ENCODE data around the gene ZNF688.

DNA sequence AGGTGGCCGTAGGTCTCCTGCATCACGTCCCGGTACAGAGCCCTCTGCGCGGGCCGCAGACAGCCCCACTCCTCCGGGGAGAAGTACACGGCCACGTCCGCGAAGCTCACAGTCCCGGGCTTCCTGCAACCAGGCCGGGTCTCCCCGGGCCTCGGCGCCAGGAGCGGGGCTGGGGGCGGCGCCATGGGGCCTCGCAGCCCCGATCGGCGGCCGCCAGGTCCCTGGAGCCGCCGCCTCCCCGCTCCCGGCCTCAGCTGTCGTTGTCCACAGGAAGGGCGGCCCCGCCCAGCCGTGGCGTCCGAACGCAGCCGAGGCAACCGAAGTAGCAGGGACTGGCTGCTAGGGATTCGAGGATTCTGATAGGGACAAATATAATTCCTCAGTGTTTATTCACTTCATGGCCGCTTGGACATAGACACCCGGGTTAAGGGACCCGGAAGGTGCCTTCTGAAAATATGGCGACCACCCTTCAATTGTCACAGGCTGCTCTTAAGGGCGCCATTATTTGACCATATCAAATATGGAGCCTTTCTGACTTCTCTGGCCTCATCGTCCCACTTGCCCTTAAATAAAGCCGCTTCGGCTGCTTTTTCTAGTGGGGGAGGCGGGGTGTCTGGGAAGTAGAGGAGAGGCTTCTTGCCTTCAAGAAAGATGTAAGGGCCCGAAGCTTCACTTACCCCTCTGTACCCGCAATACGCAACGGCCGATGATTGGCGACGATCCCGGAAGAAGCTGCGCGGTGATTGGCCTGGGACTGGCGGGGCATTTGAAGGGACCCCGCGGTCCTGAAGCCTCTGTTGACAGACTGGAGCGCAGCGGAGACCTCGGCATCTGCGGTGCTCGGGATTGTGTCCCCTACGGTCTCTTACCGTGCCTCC lies at the start of gene ZNF688:
- TF ChIP-seq ZNF274 (IDR thresholded peaks at IDR 0.05; ENCODE audit: low read depth, low read length), result no peak
- TF ChIP-seq, protein P1, sequence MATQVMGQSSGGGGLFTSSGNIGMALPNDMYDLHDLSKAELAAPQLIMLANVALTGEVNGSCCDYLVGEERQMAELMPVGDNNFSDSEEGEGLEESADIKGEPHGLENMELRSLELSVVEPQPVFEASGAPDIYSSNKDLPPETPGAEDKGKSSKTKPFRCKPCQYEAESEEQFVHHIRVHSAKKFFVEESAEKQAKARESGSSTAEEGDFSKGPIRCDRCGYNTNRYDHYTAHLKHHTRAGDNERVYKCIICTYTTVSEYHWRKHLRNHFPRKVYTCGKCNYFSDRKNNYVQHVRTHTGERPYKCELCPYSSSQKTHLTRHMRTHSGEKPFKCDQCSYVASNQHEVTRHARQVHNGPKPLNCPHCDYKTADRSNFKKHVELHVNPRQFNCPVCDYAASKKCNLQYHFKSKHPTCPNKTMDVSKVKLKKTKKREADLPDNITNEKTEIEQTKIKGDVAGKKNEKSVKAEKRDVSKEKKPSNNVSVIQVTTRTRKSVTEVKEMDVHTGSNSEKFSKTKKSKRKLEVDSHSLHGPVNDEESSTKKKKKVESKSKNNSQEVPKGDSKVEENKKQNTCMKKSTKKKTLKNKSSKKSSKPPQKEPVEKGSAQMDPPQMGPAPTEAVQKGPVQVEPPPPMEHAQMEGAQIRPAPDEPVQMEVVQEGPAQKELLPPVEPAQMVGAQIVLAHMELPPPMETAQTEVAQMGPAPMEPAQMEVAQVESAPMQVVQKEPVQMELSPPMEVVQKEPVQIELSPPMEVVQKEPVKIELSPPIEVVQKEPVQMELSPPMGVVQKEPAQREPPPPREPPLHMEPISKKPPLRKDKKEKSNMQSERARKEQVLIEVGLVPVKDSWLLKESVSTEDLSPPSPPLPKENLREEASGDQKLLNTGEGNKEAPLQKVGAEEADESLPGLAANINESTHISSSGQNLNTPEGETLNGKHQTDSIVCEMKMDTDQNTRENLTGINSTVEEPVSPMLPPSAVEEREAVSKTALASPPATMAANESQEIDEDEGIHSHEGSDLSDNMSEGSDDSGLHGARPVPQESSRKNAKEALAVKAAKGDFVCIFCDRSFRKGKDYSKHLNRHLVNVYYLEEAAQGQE (IDR thresholded peaks at IDR 0.05; ENCODE audit: low read depth), result no peak
- TF ChIP-seq, protein P2, sequence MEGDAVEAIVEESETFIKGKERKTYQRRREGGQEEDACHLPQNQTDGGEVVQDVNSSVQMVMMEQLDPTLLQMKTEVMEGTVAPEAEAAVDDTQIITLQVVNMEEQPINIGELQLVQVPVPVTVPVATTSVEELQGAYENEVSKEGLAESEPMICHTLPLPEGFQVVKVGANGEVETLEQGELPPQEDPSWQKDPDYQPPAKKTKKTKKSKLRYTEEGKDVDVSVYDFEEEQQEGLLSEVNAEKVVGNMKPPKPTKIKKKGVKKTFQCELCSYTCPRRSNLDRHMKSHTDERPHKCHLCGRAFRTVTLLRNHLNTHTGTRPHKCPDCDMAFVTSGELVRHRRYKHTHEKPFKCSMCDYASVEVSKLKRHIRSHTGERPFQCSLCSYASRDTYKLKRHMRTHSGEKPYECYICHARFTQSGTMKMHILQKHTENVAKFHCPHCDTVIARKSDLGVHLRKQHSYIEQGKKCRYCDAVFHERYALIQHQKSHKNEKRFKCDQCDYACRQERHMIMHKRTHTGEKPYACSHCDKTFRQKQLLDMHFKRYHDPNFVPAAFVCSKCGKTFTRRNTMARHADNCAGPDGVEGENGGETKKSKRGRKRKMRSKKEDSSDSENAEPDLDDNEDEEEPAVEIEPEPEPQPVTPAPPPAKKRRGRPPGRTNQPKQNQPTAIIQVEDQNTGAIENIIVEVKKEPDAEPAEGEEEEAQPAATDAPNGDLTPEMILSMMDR (IDR thresholded peaks at IDR 0.05 in 2 of 3, conservative IDR thresholded peaks at IDR 0.05 in 1 of 3; ENCODE audit: borderline replicate concordance in 1 of 3, insufficient read depth in 1 of 3, low read depth in 2 of 3, low read length in 2 of 3), result no peak

Measured in HCT116 (cell line).